ENCODE data around the gene TMEM161A.
A peak's percentile ranks its signal among the peaks of the same experiment; 100 is the strongest.
"Not testable (repeated sequence)": the region's sequence is repeated elsewhere in the genome, so short reads cannot be mapped to it uniquely, and the experiment has no call there.

Gene TMEM161A

GRCh38 chr19:19138109-19138981 is at the start of gene TMEM161A:
TMEM161A (minus strand) TSS chr19:19138478; CDS start chr19:19138428, 50 bp downstream.
- DNase-seq, result peak; percentile 96

- no peak for DNase-seq
Measured at GRCh38 chr19:19186742-19187141, 48.5 kb upstream of the TMEM161A start.

GRCh38 chr19:19185853-19186740 is 47.8 kb upstream of the TMEM161A start:
- DNase-seq, result peak; percentile 37

- DNase-seq, result no peak
Measured at GRCh38 chr19:19181488-19181998, 43.3 kb upstream of the TMEM161A start.

- DNase-seq, result no peak
Measured at GRCh38 chr19:19179548-19180441, 41.5 kb upstream of the TMEM161A start.

GRCh38 chr19:19176950-19177349 is 38.7 kb upstream of the TMEM161A start:
- no peak for DNase-seq

- DNase-seq, result not testable (repeated sequence)
Measured at GRCh38 chr19:19173243-19173642, 35.0 kb upstream of the TMEM161A start.

GRCh38 chr19:19171821-19172532 is 33.7 kb upstream of the TMEM161A start:
- no peak for DNase-seq

GRCh38 chr19:19170873-19171672 is 32.8 kb upstream of the TMEM161A start:
- no peak for DNase-seq

GRCh38 chr19:19170053-19170872 is 32.0 kb upstream of the TMEM161A start, which contains the start of gene MEF2B:
MEF2B (minus strand) TSS chr19:19170263; CDS start chr19:19150735, 19,528 bp downstream.
- DNase-seq, result peak; percentile 64

- DNase-seq, result no peak
Measured at GRCh38 chr19:19169236-19170052, 31.2 kb upstream of the TMEM161A start.

GRCh38 chr19:19167612-19168011 is 29.3 kb upstream of the TMEM161A start:
- no peak for DNase-seq

- no peak for DNase-seq
Measured at GRCh38 chr19:19165396-19165795, 27.1 kb upstream of the TMEM161A start.

- no peak for DNase-seq
Measured at GRCh38 chr19:19162495-19162894, 24.2 kb upstream of the TMEM161A start.

GRCh38 chr19:19160461-19161035 is 22.3 kb upstream of the TMEM161A start:
- no peak for DNase-seq

GRCh38 chr19:19159534-19159933 is 21.3 kb upstream of the TMEM161A start:
- DNase-seq, result no peak

GRCh38 chr19:19157808-19158207 is 19.5 kb upstream of the TMEM161A start:
- DNase-seq, result no peak

- no peak for DNase-seq
Measured at GRCh38 chr19:19155495-19156219, 17.4 kb upstream of the TMEM161A start.
